ENCODE data around the gene CXorf58. TPM values are rescaled to one million over a fixed set of nuclear protein-coding genes. Genes with fewer than 3 reads are reported as not detected.

Gene CXorf58
- total and polyA plus RNA-seq, 2 of the 8 experiments (the other 6 are each of a cell fraction or from before 2014, with no cell fraction given) = 0.05 TPM; not detected in 1

GRCh38 chrX:23981711-23982110, 73.9 kb downstream of the CXorf58 start (continued):
- TF ChIP-seq EZH2 (IDR thresholded peaks at IDR 0.05; ENCODE audit: low read depth, low read length, severe bottlenecking) (no peak), SP4 (IDR thresholded peaks at IDR 0.05; ENCODE audit: low read length) (no peak), PHF8 (conservative IDR thresholded peaks at IDR 0.05; ENCODE audit: low read depth, low read length) (no peak), CTBP2 (IDR thresholded peaks at IDR 0.05; ENCODE audit: borderline replicate concordance, insufficient read depth, insufficient read length, low read length) (no peak)
